HepG2 (cell line): Measurements from ENCODE around the gene FAM120C. TPM values are rescaled to one million over a fixed set of nuclear protein-coding genes. Genes with fewer than 3 reads are reported as not detected.
A peak's percentile ranks its signal among the peaks of the same experiment; 100 is the strongest.

Source experiments
- AHR ChIP-seq: IDR thresholded peaks from 2 replicates; pipeline ENCODE4 v1.6.1; 2018; ENCODE audit warnings: missing genetic modification reagents, missing compliant biosample characterization
- AKAP8 ChIP-seq: sonication (generic); formaldehyde crosslinking; IDR thresholded peaks from 2 replicates; pipeline ENCODE4 v1.5.1; 2020; ENCODE audit warnings: mild to moderate bottlenecking, missing genetic modification reagents
- ATF7-NPFF ChIP-seq: sonication (generic); formaldehyde crosslinking; IDR thresholded peaks from 2 replicates; pipeline ENCODE4 v1.8.1; 2023; ENCODE audit warnings: mild to moderate bottlenecking, low read depth, missing genetic modification reagents, moderate library complexity
- CHD4 ChIP-seq: fragments of 200-600 bp; sonication (generic); IDR thresholded peaks from 2 replicates; pipeline ENCODE4 v1.7.0; 2017; ENCODE audit warnings: mild to moderate bottlenecking, low read length, borderline replicate concordance
- ELF1 ChIP-seq: sonication (generic); formaldehyde crosslinking; IDR thresholded peaks from 2 replicates; pipeline ENCODE4 v1.4.0; 2020; ENCODE audit warnings: missing genetic modification reagents
- MBD4 ChIP-seq: IDR thresholded peaks from 2 replicates; pipeline ENCODE4 v1.6.1; 2012; ENCODE audit warnings: low read length, inconsistent platforms, borderline replicate concordance
- MIER3 ChIP-seq: IDR thresholded peaks from 2 replicates; pipeline ENCODE4 v1.6.1; 2016; ENCODE audit warnings: missing compliant biosample characterization, borderline replicate concordance
- MNT ChIP-seq: fragments of 450-650 bp; IDR thresholded peaks from 2 replicates; pipeline ENCODE4 v1.6.1; 2016
- NFE2L2 ChIP-seq: fragments of 150-350 bp; IDR thresholded peaks from 2 replicates; pipeline ENCODE4 v1.6.1; 2014; ENCODE audit warnings: low read length
- NR2F2 ChIP-seq: IDR thresholded peaks from 2 replicates; pipeline ENCODE4 v1.6.1; 2012; ENCODE audit warnings: low read depth, inconsistent platforms, borderline replicate concordance
- PITX1 ChIP-seq: sonication (generic); formaldehyde crosslinking; IDR thresholded peaks from 2 replicates; pipeline ENCODE4 v1.5.1; 2020; ENCODE audit warnings: mild to moderate bottlenecking, missing genetic modification reagents
- RFX3 ChIP-seq: IDR thresholded peaks from 2 replicates; pipeline ENCODE4 v1.6.1; 2016; ENCODE audit warnings: missing biosample characterization, missing genetic modification reagents
- SRY ChIP-seq: sonication (generic); formaldehyde crosslinking; IDR thresholded peaks from 2 replicates; pipeline ENCODE4 v1.8.0; 2022; ENCODE audit warnings: mild to moderate bottlenecking, missing genetic modification reagents
- XBP1 ChIP-seq: sonication (generic); formaldehyde crosslinking; IDR thresholded peaks from 2 replicates; pipeline ENCODE4 v1.5.0; 2020; ENCODE audit warnings: missing genetic modification reagents
- YEATS4 ChIP-seq: sonication (generic); formaldehyde crosslinking; IDR thresholded peaks from 2 replicates; pipeline ENCODE4 v1.4.0; 2020; ENCODE audit warnings: missing genetic modification reagents, borderline replicate concordance
- ZFP90 ChIP-seq: sonication (generic); formaldehyde crosslinking; IDR thresholded peaks from 2 replicates; pipeline ENCODE4 v1.8.0; 2022; ENCODE audit warnings: missing genetic modification reagents, mild to moderate bottlenecking, inconsistent platforms, borderline replicate concordance
- ZNF232 ChIP-seq: sonication (generic); formaldehyde crosslinking; IDR thresholded peaks from 2 replicates; pipeline ENCODE4 v1.4.0; 2020; ENCODE audit warnings: missing genetic modification reagents, borderline replicate concordance
- ZNF441 ChIP-seq: sonication (generic); formaldehyde crosslinking; IDR thresholded peaks from 2 replicates; pipeline ENCODE4 v1.7.0; 2021; ENCODE audit warnings: missing genetic modification reagents, borderline replicate concordance
- ZNF510 ChIP-seq: sonication (generic); formaldehyde crosslinking; IDR thresholded peaks from 2 replicates; pipeline ENCODE4 v1.4.0; 2020; ENCODE audit warnings: low read depth, mild to moderate bottlenecking, missing genetic modification reagents
- ZNF512 ChIP-seq: sonication (generic); formaldehyde crosslinking; IDR thresholded peaks from 2 replicates; pipeline ENCODE4 v1.4.0; 2020; ENCODE audit warnings: mild to moderate bottlenecking, missing genetic modification reagents
- polyA plus RNA-seq, 8 experiments: library from polyadenylated mRNA; depleted of rRNA in 3 of 8; stranded (reverse) in 7 of 8; unstranded in 1 of 8; fragments of >200 nt; fragmentation: Illumina TruSeq in 4 of 8; extraction: Trizol in 4 of 8; gene quantifications; 2 replicates each; pipeline versions ENCODE4 v1.2.1 to v1.2.3, GENCODE V29; 2011 to 2016; ENCODE audit warnings: low read depth in 4 of 8, missing spikeins in 1 of 8, mixed read lengths in 1 of 8; ENCODE audit not compliant: insufficient read depth in 1 of 8
- total RNA-seq, 5 experiments: library from RNA; depleted of rRNA; stranded (reverse); fragments of >200 nt; fragmentation: Illumina TruSeq; extraction: Trizol; gene quantifications; 2 replicates each; pipeline ENCODE4 v1.2.3, GENCODE V29; 2016; ENCODE audit warnings: low read depth in 1 of 5
- TF ChIP-seq, protein P1 (sequence below): sonication (generic); formaldehyde crosslinking; IDR thresholded peaks from 2 replicates; pipeline ENCODE4 v1.8.0; 2022; ENCODE audit warnings: mild to moderate bottlenecking, missing genetic modification reagents; ENCODE audit not compliant: insufficient replicate concordance
- TF ChIP-seq, protein P2 (sequence below): sonication (generic); formaldehyde crosslinking; IDR thresholded peaks from 2 replicates; pipeline ENCODE4 v1.4.0; 2020; ENCODE audit warnings: missing genetic modification reagents, borderline replicate concordance

The FAM120C gene
- total and polyA plus RNA-seq, 2 of the 13 experiments (the other 11 are each of a cell fraction or from before 2014, with no cell fraction given), result 4.6 to 7.4 TPM

- TF ChIP-seq, protein P1, sequence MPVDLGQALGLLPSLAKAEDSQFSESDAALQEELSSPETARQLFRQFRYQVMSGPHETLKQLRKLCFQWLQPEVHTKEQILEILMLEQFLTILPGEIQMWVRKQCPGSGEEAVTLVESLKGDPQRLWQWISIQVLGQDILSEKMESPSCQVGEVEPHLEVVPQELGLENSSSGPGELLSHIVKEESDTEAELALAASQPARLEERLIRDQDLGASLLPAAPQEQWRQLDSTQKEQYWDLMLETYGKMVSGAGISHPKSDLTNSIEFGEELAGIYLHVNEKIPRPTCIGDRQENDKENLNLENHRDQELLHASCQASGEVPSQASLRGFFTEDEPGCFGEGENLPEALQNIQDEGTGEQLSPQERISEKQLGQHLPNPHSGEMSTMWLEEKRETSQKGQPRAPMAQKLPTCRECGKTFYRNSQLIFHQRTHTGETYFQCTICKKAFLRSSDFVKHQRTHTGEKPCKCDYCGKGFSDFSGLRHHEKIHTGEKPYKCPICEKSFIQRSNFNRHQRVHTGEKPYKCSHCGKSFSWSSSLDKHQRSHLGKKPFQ (CRISPR knock-in tag), result peak; percentile 42
- TF ChIP-seq AKAP8 (CRISPR knock-in tag) (no peak), NR2F2 (peak; percentile 43; the same call in 1 of the 2 replicates), ELF1 (CRISPR knock-in tag) (peak; percentile 80), XBP1 (CRISPR knock-in tag) (no peak), RFX3 (CRISPR knock-in tag) (no peak), AHR (CRISPR knock-in tag) (0 out of 2 replicates have a peak, but pooled peaks have one; percentile 1), ZNF510 (no peak), NFE2L2 (no peak), ZNF512 (CRISPR knock-in tag) (no peak), PITX1 (no peak), CHD4 (no peak), SRY (CRISPR knock-in tag) (no peak), MBD4 (no peak), YEATS4 (peak; percentile 61; the same call in 1 of the 2 replicates), MIER3 (no peak), ZNF232 (CRISPR knock-in tag) (no peak), ZFP90 (CRISPR knock-in tag) (no peak), ATF7-NPFF (CRISPR knock-in tag) (no peak), MNT (no peak), ZNF441 (CRISPR knock-in tag) (no peak)
- TF ChIP-seq, protein P2, sequence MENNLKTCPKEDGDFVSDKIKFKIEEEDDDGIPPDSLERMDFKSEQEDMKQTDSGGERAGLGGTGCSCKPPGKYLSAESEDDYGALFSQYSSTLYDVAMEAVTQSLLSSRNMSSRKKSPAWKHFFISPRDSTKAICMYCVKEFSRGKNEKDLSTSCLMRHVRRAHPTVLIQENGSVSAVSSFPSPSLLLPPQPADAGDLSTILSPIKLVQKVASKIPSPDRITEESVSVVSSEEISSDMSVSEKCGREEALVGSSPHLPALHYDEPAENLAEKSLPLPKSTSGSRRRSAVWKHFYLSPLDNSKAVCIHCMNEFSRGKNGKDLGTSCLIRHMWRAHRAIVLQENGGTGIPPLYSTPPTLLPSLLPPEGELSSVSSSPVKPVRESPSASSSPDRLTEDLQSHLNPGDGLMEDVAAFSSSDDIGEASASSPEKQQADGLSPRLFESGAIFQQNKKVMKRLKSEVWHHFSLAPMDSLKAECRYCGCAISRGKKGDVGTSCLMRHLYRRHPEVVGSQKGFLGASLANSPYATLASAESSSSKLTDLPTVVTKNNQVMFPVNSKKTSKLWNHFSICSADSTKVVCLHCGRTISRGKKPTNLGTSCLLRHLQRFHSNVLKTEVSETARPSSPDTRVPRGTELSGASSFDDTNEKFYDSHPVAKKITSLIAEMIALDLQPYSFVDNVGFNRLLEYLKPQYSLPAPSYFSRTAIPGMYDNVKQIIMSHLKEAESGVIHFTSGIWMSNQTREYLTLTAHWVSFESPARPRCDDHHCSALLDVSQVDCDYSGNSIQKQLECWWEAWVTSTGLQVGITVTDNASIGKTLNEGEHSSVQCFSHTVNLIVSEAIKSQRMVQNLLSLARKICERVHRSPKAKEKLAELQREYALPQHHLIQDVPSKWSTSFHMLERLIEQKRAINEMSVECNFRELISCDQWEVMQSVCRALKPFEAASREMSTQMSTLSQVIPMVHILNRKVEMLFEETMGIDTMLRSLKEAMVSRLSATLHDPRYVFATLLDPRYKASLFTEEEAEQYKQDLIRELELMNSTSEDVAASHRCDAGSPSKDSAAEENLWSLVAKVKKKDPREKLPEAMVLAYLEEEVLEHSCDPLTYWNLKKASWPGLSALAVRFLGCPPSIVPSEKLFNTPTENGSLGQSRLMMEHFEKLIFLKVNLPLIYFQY, result no peak
Measured at GRCh38 chrX:54044126-54044876, 138.8 kb downstream of the FAM120C start, which contains the start of gene PHF8 (continued).
